Measurements from ENCODE around the gene PLXNA2. TPM values are rescaled to one million over a fixed set of nuclear protein-coding genes. Genes with fewer than 3 reads are reported as not detected.
A peak's percentile ranks its signal among the peaks of the same experiment; 100 is the strongest.

The PLXNA2 gene
- total and polyA plus RNA-seq, 3 donors from 2014 or later: 4.1 to 5.5 (median 4.7) TPM

- Histone ChIP-seq H3K4me3 (no peak overlapping the region), H3K4me1 (no peaks in the 10 kb centered on the region)
- intact Hi-C loops (cut with DNase I; ENCODE audit: low total_unique reads): no loop called here
Measured at GRCh38 chr1:207999972-208000371, 244.2 kb downstream of the PLXNA2 start.

GRCh38 chr1:207999274-207999915 is 244.8 kb downstream of the PLXNA2 start:
- WGBS, 2 donors: 93 to 96% methylated on average over 3 of the region's 3 CpGs
- DNase-seq: no peak
- Histone ChIP-seq H3K27ac (no peak overlapping the region), H3K4me3 (no peak overlapping the region), H3K9me3 (no peaks in the 10 kb centered on the region), H3K27me3 (no peaks in the 10 kb centered on the region), H3K36me3 (ENCODE audit: low read depth, missing control alignments) (no peaks in the 10 kb centered on the region), H3K4me1 (no peaks in the 10 kb centered on the region)
- TF ChIP-seq POLR2A (IDR thresholded peaks at IDR 0.05) (no peak), CTCF (IDR thresholded peaks at IDR 0.05) (no peak)
- intact Hi-C loops (cut with DNase I; ENCODE audit: low total_unique reads): no loop called here

More at GRCh38 chr1:207999972-208000371, 244.2 kb downstream of the PLXNA2 start:
- no peak for TF ChIP-seq CTCF (IDR thresholded peaks at IDR 0.05)
- no peak for TF ChIP-seq POLR2A (IDR thresholded peaks at IDR 0.05)
- no peaks in the 10 kb centered on the region for H3K36me3 ChIP-seq (ENCODE audit: low read depth, missing control alignments)
- no peaks in the 10 kb centered on the region for H3K9me3 ChIP-seq
- no peak overlapping the region for H3K27ac ChIP-seq
- no peak for DNase-seq
- no peaks in the 10 kb centered on the region for H3K27me3 ChIP-seq

- DNase-seq: no peak
- intact Hi-C loops (cut with DNase I; ENCODE audit: low total_unique reads): no loop called here
- TF ChIP-seq POLR2A (IDR thresholded peaks at IDR 0.05): no peak
- no peak for TF ChIP-seq CTCF (IDR thresholded peaks at IDR 0.05)
- 87 to 96% methylated on average over 2 of the region's 2 CpGs for WGBS, 2 donors
- Histone ChIP-seq H3K9me3 (no peaks in the 10 kb centered on the region), H3K27ac (no peak overlapping the region), H3K4me1 (no peaks in the 10 kb centered on the region), H3K36me3 (ENCODE audit: low read depth, missing control alignments) (no peaks in the 10 kb centered on the region), H3K4me3 (no peak overlapping the region), H3K27me3 (no peaks in the 10 kb centered on the region)
Measured at GRCh38 chr1:207998691-207999090, 245.5 kb downstream of the PLXNA2 start.

- intact Hi-C loops (cut with DNase I; ENCODE audit: low total_unique reads): no loop called here
Measured at GRCh38 chr1:207997486-207998268, 246.5 kb downstream of the PLXNA2 start.

More at GRCh38 chr1:207997486-207998268, 246.5 kb downstream of the PLXNA2 start:
- peak; percentile 93 for DNase-seq
- Histone ChIP-seq H3K27ac (no peak overlapping the region), H3K27me3 (no peaks in the 10 kb centered on the region), H3K9me3 (no peaks in the 10 kb centered on the region), H3K36me3 (ENCODE audit: low read depth, missing control alignments) (no peaks in the 10 kb centered on the region), H3K4me3 (no peak overlapping the region), H3K4me1 (no peaks in the 10 kb centered on the region)
- no peak for TF ChIP-seq POLR2A (IDR thresholded peaks at IDR 0.05)
- TF ChIP-seq CTCF (IDR thresholded peaks at IDR 0.05): peak; percentile 45 to 77 (median 73)
- 43 to 51% methylated on average over 9 of the region's 9 CpGs for WGBS, 2 donors
